ENCODE data around the gene LRRC4C. TPM values are rescaled to one million over a fixed set of nuclear protein-coding genes. Genes with fewer than 3 reads are reported as not detected.

LRRC4C gene
- polyA plus RNA-seq, 1 of the 3 experiments (the other 2 are of a cell fraction): 0.16 TPM

DNA sequence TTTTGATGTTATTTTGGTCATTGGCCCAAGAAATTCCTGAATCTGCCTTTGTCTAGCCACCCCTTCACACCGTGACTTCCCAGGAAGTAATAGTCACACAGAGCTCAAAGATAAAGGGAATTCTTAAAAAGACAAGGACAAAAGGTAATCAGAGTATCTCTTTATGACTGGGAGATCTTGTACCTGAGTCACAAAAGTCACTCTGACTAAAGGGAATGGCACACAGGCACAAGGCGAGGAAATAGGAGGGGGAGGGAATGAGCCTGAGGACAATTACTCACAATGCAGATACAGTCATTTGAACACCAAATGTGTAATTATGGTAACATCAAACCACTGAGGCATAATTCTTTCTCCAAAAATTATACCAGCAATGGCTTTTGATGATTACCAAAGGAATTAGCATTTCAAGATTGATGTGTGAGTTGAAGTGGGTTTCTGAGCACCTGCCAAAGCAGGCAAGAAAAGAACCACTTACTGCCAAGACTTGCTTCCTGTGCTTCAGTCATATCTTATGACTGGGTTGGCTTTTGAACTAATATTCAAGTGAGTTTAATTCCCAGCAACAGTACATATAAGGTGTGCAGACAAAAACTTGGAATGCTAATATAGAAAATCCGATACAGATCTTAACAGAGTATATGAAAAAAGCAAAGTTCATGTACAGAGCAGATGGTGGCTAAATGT, 856.4 kb downstream of the LRRC4C start:
- Histone ChIP-seq H3F3A (replicated peaks; ENCODE audit: insufficient read depth) (no peaks in the 10 kb centered on the region), H3K9ac (no peak overlapping the region), H3K9me3 (peaks cover 9% of the 10 kb centered on the region; the same call in 1 of the 2 replicates), H3K27ac (ENCODE audit: low read depth in 2 of 2, low read length in 1 of 2) (no peak overlapping the region), H2AFZ (ENCODE audit: low read depth) (no peak overlapping the region), H3K27me3 (ENCODE audit: insufficient read depth) (no peaks in the 10 kb centered on the region), H3K79me2 (ENCODE audit: insufficient read depth) (no peaks in the 10 kb centered on the region), H3K9me2 (no peaks in the 10 kb centered on the region), H4K20me1 (ENCODE audit: insufficient read depth) (no peaks in the 10 kb centered on the region), H3K4me1 (ENCODE audit: control insufficient read depth in 1 of 2, insufficient read depth in 2 of 2, low read depth in 1 of 2, low read length in 1 of 2) (no peaks in the 10 kb centered on the region), H3K4me3 (ENCODE audit: low read depth in 2 of 2, low read length in 1 of 2) (no peak overlapping the region), H3K36me3 (replicated peaks in 1 of 2; ENCODE audit: control insufficient read depth in 1 of 2, insufficient read depth in 2 of 2, low read length in 1 of 2) (no peaks in the 10 kb centered on the region), H3K4me2 (no peak overlapping the region)
- CTCF ChIA-PET: no interaction called here
- POLR2A ChIA-PET: no interaction called here
- TF ChIP-seq FOSL2 (IDR thresholded peaks at IDR 0.05; ENCODE audit: borderline replicate concordance, low read depth): no peak
- TF ChIP-seq, protein P1, sequence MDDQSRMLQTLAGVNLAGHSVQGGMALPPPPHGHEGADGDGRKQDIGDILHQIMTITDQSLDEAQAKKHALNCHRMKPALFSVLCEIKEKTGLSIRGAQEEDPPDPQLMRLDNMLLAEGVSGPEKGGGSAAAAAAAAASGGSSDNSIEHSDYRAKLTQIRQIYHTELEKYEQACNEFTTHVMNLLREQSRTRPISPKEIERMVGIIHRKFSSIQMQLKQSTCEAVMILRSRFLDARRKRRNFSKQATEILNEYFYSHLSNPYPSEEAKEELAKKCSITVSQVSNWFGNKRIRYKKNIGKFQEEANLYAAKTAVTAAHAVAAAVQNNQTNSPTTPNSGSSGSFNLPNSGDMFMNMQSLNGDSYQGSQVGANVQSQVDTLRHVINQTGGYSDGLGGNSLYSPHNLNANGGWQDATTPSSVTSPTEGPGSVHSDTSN (IDR thresholded peaks at IDR 0.05): no peak
- no peak for TF ChIP-seq RFX5 (IDR thresholded peaks at IDR 0.05; ENCODE audit: low read length)
- TF ChIP-seq SMC3 (IDR thresholded peaks at IDR 0.05; ENCODE audit: low read depth, low read length): no peak
- no peak for TF ChIP-seq ZBTB33 (IDR thresholded peaks at IDR 0.05; ENCODE audit: borderline replicate concordance, low read depth)
- 0% methylated on average over 3 of the region's 3 CpGs for WGBS (ENCODE audit: low lambda C conversion rate)
- no peak for DNase-seq

- TF ChIP-seq, protein P1 (IDR thresholded peaks at IDR 0.05): no peak
- no peak for TF ChIP-seq POLR2AphosphoS5 (IDR thresholded peaks at IDR 0.05; ENCODE audit: low read depth, low read length)
- TF ChIP-seq JUND (IDR thresholded peaks at IDR 0.05): no peak
- TF ChIP-seq EZH2phosphoT487 (IDR thresholded peaks at IDR 0.05; ENCODE audit: borderline replicate concordance, low read depth): no peak
- no peak for TF ChIP-seq FOXM1 (IDR thresholded peaks at IDR 0.05; ENCODE audit: low read depth)
- TF ChIP-seq, protein P2, sequence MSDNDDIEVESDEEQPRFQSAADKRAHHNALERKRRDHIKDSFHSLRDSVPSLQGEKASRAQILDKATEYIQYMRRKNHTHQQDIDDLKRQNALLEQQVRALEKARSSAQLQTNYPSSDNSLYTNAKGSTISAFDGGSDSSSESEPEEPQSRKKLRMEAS (IDR thresholded peaks at IDR 0.05; ENCODE audit: low read depth): no peak
- no peak for TF ChIP-seq IRF3 (IDR thresholded peaks at IDR 0.05; ENCODE audit: low read depth, low read length)
- no peak for TF ChIP-seq SMC3 (IDR thresholded peaks at IDR 0.05; ENCODE audit: low read depth, low read length)
- no peak for TF ChIP-seq NRF1 (IDR thresholded peaks at IDR 0.05; ENCODE audit: low read depth, low read length)
- TF ChIP-seq FOXJ3 (CRISPR knock-in tag; IDR thresholded peaks at IDR 0.05): no peak
- TF ChIP-seq RCOR1 (IDR thresholded peaks at IDR 0.05; ENCODE audit: low read length): no peak
- no peak for TF ChIP-seq TCF12 (IDR thresholded peaks at IDR 0.05)
- no peak for TF ChIP-seq RFX5 (IDR thresholded peaks at IDR 0.05; ENCODE audit: low read length)
- TF ChIP-seq GABPA (IDR thresholded peaks at IDR 0.05; ENCODE audit: low read depth): no peak
- TF ChIP-seq, protein P3, sequence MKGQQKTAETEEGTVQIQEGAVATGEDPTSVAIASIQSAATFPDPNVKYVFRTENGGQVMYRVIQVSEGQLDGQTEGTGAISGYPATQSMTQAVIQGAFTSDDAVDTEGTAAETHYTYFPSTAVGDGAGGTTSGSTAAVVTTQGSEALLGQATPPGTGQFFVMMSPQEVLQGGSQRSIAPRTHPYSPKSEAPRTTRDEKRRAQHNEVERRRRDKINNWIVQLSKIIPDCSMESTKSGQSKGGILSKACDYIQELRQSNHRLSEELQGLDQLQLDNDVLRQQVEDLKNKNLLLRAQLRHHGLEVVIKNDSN (IDR thresholded peaks at IDR 0.05; ENCODE audit: borderline replicate concordance, low read depth): no peak
- no peak for TF ChIP-seq TAF1 (IDR thresholded peaks at IDR 0.05; ENCODE audit: borderline replicate concordance, low read depth, low read length)
- Histone ChIP-seq H3K9me3 (no peaks in the 10 kb centered on the region), H3K4me1 (ENCODE audit: control insufficient read depth in 1 of 2, insufficient read depth in 2 of 2, low read depth in 1 of 2, low read length in 1 of 2) (no peaks in the 10 kb centered on the region), H3K4me3 (ENCODE audit: low read depth in 2 of 2, low read length in 1 of 2) (no peak overlapping the region), H3K9ac (no peak overlapping the region), H3K9me2 (no peaks in the 10 kb centered on the region), H3K27me3 (ENCODE audit: insufficient read depth) (no peaks in the 10 kb centered on the region), H3F3A (replicated peaks; ENCODE audit: insufficient read depth) (no peaks in the 10 kb centered on the region), H3K79me2 (ENCODE audit: insufficient read depth) (no peaks in the 10 kb centered on the region), H2AFZ (ENCODE audit: low read depth) (no peak overlapping the region), H3K4me2 (no peak overlapping the region), H4K20me1 (ENCODE audit: insufficient read depth) (no peaks in the 10 kb centered on the region), H3K27ac (ENCODE audit: low read depth in 2 of 2, low read length in 1 of 2) (no peak overlapping the region), H3K36me3 (replicated peaks in 1 of 2; ENCODE audit: control insufficient read depth in 1 of 2, insufficient read depth in 2 of 2, low read length in 1 of 2) (no peaks in the 10 kb centered on the region)
- no peak for DNase-seq
- POLR2A ChIA-PET: no interaction called here
- CTCF ChIA-PET: no interaction called here
- 3% methylated on average over 5 of the region's 5 CpGs for WGBS (ENCODE audit: low lambda C conversion rate)
Observed at GRCh38 chr11:40597546-40598113, 861.8 kb downstream of the LRRC4C start.

Measured in SK-N-SH (cell line).